ENCODE results near the gene TMX1.

TMX1 gene

DNA sequence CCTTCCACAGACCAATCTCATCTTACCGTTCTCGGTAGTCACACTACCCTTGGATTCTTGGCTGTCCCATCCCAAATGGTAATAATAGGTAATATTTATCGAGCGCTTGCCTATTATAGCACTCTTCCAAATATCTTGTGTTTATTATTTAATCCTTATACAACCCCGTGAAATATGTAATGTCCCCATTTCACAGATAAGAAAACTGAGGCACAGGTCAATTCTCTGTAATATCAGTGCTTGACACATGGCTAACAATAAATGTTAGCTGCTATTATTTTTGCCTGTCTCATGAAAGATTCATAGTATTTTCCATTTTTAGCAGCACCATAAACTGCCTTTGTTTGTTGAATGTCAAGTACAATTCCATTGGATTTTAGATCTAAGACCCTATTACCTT is 4.5 kb downstream of the TMX1 start:
- DNase-seq: no peak

DNA sequence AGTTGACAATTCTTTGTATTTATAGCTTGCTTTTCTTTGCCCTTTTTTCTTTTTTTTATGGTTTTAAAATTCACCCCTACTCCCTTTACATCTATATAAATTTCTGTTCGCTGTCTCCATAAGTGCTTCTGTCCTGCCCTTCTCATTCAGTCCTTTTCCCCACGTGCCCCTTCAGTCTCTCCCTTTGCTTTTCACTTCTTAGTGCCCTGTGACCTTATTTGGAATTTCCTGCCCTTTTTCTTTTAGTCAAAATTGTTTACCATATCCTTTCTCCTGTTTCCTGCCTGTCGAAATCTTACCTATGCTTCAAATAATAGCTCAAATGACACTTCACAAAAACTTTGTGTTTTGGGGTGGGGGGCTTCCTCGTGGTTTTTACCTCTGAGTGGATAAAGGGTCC is 6.0 kb downstream of the TMX1 start:
- DNase-seq: no peak

DNA sequence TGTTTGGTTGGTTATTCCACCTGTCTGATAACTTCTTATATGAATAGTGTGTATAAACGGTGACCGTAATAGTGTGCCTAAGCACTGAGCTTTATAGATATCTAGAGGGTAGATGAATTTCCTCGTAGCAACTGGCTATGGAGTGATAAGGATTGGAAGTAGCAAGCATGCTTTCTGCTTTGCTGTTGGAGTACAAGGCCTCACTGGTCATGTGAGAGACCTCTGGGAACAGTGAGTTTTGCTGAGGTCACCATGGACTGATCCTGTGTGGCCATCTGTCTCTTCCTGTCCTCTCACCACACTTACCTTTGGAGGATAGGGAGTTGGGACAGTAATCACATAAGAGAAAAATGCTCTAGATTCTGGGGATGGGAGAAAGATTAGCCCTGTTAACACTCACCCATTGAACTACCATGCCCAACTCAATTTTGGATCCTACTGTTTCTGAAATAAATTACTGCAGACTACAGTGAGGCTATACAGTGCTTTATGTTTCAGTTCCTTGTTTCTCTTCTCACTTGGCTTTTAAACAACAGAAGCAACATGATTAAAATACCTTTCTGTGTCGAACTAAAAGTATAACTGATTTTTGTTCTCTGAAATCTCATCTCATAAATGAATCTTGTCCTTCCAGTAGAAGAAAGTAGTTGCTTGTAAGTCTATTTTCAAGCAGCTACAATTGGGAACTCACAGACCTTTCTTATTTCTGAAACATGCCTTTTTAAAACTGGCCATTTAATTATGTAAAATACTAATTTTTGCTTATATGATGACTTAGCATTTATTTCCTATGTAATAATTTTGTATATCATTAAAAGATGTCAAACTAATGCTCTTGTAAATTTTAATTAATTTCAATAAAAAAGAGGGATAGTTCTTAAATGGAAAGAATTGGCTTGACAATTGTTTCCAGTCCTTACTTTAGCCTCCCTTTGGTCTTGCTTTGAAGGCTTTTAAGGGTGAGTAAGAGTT is 8.3 kb downstream of the TMX1 start:
- DNase-seq: no peak

DNA sequence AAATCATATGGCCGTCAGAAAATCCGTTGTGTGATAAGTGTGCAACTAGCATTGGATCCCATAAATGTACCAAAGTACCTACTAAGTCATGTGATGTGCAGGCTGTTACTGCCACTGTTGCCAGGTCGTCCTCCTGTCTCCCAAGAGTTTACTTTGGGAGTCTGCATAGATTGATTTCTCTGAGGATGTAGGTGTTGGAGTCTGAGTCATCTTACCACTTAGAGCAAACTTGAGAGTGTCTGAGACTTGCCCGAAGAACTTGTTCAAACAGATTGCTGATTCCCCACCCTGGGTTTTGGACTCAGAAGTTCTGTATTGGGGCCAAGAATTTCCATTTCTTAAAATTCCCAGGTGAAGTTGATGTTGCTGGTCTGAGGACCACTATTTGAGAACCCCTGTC is 11.4 kb downstream of the TMX1 start:
- no peak for DNase-seq

DNA sequence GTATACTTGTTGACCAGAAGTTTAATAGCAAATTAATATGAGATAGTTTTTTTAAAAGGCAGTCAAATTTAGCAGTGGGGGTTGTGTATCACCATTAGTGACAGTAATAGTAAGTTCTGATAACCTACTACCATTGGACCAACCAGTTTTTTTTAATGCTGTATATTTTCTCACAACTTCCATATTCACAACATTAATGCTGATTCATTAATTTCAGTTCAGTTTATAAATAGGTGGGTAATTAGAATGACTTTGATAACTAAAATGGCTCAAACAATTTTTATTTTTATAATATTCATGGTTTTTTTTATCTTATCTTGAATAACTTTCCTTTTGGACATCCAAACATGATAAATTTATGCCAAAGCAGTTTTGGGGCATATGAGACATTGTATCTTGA is 13.8 kb downstream of the TMX1 start:
- no peak for DNase-seq

DNA sequence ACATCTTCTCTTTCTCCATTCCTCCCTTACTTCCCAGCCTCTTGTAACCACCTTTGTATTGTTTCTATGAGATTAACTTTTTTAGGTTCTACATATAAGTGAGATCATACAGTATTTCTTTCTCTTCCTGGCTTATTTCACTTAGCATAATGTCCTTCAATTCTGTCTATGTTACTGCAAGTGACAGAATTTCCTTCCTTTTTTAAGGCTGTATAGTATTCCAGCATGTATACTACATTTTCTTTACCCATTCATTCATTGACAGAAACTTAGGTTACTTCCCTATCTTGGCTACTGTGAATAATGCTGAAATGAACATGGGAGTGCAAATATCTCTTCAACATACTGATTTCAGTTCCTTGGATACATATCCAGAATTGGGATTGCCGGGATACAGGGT is 18.2 kb downstream of the TMX1 start:
- DNase-seq: no peak

DNA sequence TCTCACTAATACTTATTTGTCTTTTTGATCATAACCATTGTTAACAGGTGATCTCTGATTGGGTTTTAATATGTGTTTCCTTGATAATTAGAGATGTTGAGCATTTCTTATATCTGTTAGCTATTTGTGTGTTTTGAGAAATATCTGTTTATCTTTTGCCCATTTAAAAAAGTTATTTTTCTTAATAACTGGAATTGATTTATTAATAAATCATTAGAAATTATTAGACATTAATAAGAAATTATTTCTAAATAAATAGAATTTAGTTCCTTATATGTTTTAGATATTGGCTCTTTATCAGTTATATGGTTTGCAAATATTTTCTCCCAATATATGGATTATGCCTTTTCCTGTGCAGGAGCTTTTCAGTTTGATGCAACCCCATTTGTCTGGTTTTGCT is 18.7 kb downstream of the TMX1 start:
- DNase-seq: no peak

DNA sequence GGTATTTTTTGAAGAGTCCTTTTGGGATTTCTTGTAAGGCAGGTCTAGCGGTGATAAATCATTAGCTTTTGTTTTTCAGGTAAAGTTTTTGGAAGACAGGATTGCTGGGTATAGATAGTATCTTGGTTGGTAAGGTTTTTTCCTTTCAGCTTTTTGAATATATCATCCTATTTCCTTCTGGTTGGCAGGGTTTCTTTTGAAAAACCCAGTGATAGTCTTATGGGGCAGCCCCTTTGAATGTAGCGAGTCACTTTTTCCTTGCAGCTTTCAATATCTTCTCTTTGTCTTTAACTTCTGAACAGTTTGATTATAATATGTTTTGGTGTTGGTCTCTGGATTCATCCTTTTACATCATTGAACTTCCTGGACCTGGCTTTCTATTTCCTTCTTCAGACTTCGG is 20.2 kb downstream of the TMX1 start:
- no peak for DNase-seq

DNA sequence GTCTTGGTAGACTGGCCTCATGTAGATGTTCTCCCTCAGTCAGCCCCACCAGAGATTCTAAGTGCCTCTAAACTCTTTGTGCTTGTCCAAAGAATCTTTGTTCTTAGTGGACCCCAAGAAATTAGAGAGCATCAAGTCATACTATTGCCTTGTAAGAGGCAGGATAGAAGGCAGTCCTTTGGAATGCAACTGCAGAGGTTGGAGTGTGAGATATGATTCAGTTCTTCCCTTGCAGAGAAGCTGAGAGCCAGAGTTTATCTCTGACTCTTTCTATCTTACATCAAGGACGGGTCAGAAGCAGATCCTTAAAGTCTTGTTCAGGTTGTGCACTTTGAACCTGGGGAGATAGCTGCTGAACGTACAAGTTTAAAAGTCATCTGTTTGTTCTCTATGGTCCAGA is 21.1 kb downstream of the TMX1 start:
- no peak for DNase-seq

DNA sequence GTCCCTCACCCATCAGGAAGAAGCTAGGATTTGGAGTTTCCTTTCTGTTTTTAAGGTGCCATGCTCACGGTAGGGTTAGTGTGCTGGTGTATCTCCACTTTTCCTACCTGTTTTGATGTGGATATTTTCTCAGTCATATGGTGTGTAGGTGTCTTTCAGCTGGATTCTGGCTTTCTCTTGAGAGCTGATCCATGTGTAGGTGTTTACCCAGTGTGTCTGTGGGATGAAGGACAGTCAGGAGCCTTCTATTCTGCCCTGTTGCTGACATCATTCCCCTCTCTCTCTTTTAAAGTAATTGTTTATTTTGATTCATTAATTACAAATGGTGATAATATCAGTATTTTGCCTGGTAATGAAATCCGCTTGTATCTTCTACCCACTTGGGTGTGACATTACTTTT is 22.8 kb downstream of the TMX1 start:
- DNase-seq: no peak

DNA sequence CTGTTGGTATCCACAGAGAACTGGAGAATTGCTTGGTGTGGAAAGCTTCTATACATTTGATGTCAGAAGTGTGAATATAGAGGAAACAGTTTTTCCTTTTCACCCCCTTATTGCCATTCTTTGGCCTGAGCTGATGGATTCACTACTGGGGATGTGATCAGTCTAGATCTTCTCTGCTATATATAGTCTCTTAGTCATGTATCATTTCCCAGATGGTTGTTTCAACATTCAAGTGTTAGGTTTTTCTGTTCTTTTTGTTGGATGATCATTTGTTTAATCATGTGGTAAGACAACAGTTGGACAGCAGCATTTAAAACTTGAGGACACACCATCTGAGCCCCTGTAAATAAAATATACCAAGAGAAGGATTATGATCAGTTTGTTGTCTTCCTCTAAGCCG is 29.6 kb downstream of the TMX1 start:
- no peak for DNase-seq

DNA sequence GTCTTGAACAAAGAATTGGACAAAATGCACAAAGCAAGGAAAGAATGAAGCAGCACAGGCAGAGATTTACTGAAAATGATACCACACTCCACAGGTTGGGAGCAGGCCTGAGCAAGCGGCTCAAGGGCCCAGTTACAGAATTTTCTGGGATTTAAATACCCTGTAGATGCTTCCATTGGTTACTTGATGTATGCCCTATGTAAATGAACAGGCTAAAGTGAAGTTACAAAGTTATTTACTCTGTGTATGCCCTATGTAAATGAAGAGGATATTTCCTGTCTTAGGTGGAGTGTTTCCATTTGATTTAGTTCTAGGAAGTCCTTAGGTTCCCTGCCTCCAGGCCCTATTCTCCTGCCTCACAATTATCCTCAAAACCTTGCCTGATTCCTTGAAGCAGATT is 36.6 kb downstream of the TMX1 start:
- no peak for DNase-seq

DNA sequence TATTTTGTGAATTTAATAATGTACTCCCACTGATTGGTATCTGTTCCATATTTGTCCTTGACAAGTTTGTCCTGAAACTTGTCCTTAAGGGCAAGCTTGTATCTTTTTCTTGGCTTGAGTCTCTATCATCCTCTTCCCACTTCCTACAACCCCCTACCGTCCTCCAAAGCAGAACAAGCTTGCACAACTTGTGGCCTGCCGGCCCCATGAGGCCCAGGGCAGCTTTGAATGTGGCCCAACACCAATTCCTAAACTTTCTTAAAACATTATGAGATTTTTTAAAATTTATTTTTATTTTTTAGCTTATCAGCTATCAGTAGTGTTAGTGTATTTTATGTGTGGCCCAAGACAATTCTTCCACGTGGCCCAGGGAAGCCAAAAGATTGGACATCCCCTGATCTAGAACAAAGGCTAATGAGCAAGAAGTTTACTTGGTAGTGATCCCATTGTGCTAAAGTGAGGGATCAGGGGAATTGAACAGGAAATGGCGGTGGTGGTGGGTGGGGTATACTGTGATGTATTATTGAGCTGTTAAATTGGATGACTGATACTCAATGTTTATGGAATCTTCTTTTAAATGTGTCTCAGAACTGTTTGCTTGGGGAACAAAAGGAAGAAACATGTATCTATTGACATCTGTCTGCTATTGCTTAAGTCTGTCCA is 37.8 kb downstream of the TMX1 start:
- DNase-seq: no peak

DNA sequence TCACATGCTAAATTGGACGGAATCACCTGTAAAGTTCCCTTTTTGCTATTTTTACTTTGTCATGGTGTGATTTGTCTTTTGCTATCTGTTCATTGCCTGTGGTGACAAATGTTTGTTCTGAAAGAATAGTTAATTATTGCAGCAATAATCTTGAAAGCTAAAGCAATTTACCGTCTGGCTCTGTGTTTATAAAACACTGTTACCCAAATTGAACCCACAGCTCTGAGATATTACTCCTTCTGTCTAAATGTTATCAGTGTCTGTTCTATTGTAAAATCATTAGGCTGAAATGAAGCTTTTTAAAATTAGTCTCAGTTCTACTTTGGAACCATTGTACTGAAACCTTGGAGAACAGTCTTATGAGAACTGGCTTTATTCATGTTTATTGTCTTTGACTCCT is 42.5 kb downstream of the TMX1 start:
- DNase-seq: no peak

DNA sequence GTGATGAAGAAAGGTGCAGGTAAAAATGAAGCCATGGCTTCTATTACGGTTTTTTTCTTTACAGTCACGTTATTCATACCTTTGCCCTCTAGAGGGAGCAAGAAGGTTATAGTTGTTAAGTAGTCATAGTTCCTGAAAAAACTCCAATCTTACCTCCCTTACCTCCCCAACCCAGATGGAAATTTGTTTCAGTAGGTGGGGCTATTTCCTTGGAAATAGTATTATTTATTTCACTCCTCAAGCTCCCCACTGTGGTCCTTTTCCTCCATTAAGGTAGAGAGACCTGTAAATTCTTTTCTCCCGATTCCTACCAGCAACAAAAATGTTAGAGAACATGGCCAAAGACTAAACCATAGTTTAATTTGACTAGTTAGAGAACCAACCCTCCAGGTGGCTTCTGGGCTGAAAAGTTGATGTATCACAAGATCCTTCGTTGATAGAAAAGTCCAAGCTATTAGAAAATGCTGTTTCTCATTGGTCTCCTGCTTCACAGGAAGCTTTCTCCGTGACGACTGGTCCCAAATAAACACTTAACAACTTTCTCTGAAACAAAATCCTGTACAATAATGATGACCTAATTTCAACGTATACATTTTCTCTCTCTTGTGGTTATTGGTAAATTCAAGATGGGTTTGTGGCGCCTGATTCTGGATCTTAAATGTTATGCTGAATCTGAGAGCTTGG is 43.5 kb downstream of the TMX1 start:
- DNase-seq: peak; percentile 88

DNA sequence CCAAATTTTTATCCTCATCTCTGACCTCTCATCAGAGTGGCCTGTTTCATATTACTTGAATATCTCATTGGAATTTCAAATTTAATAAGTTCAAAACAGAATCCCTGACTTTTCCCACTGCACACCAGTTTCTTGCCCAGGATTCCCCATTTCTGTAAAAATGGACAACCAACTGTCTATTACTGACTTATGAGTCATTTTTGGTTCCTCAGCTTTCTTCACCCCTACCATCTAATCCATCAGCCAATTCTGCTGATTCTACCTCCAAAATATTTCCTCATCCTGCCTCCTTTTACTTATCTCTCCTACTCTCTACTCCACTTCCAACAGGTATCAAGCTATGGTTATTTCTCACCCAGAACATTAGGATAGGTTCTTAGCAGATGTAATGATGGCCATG is 44.2 kb downstream of the TMX1 start:
- no peak for DNase-seq

DNA sequence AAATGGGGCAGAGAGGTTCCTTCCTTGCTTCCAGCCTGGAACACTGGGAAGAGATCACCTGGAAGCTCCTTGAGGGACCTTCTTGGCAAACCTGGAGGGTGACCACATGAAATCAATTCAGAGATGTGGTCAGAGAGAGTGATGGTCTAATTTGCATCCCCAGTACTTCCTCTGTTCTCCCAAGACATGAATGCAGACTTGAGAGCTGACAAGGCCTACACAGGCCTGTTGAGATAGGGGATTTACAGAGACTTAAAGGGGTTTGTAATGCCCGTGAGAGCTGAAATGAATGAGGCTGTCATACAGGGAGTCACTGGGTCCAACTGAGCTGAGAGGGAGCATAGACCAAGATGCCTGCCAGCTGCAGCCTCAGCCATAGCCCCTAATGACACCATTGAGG is 45.1 kb downstream of the TMX1 start:
- no peak for DNase-seq

DNA sequence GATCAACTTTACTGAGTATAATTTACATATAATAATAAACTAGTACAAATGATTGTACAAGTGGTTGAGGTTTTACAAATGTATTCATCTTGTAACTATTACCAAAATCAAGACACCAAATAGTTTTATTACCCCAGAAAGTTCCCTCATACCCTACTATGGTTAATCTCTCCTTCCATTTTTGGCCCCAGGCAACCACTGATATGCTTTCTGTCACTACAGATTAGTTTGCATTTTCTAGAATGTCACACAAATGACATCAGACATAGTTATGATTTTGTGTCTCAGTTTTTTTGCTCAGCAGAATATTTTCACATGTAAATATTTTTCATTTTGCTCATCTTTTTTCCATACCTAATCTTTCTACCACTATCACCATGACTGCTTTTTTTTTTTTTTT is 49.1 kb downstream of the TMX1 start:
- no peak for DNase-seq

DNA sequence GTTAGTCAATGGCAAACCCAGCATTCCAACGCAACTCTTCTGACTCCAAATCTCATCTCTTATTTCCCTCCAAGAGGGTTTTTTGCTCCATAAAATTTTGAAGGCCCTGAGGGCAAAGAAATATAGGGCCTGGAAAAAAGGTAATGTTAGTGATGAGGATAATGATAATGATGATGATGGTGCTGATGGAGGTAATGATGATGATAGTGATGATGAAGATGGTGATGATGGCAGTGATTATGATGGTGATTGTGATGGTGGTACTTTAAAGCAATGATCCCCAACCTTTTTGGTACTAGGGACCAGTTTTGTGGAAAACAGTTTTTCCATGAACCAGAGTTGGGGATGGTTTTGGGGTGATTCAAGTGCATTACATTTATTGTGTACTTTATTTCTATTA is 50.1 kb downstream of the TMX1 start:
- no peak for DNase-seq

DNA sequence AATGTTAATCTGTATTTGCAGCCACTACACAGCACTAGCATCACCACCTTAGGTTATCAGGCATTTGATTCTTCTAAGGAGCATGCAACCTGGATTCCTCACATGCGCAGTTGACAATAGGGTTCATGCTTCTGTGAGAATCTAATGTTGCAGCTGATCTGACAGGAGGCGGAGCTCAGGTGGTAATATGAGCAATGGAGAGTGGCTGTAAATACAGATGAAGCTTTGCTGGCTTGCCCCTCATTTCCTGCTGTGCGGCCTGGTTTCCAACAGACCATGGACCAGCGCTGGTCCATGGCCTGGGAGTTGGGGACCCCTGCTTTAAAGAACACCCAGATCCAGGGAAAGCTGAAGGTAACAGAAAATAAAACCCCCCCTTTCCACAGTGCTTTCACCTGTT is 51.0 kb downstream of the TMX1 start:
- no peak for DNase-seq

DNA sequence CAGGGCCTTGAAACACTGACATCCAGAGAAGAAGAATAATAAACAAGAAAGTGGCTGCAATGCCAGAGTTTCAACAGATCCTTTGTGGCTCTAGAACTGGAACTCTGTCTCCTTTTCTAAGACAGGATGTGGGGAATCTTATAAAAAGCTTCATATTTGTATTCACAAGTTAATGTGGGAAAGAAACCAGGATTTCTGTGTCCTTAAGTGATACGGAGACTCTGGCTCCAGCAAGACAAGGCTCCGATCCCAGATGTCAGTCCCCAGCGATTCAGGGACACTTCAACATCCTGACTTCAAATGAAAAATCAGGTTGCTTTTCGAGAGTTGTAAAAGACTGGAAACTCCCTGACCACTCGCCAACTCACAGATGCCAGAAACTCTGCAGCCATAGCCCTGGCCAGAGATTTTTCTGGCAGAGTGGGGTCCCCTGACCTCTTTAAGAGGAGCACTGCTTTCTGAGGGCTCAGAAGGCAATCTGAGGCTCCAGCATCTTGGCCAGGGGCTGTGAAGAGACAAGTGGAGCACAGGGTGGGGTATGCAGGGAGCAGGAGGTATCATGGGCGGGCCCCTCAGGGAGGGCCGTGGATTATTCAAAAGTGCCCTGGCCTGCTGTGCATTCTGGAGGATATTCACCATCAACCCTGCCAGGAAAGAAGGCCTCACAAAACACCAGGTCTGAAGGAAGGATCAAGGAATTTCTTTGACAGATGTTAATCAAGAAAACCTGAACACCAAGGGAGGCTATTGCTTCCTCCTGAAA is 53.3 kb downstream of the TMX1 start:
- no peak for DNase-seq

DNA sequence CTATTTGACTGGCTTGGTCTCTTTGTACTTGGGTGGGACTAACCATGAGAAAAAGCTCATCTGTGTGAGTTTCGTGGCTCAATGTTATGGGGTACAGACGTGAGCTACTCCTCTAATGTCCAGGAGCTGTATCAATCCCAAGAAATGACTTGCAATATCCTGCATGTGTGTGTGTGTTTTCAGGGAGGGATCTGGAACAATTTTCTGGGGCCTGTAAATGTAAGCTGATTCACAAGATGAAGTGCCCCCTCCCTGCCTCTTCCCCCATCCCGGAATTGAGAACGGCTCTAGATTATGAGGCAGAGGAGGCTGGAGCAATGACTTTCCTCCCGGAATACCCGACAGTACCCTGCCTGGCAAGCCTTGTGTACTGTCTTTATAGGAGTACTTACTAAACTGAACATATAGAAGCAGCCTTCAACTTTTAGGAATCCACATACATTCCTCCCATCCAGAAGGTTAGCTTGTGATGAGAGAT is 53.9 kb downstream of the TMX1 start:
- DNase-seq: no peak

DNA sequence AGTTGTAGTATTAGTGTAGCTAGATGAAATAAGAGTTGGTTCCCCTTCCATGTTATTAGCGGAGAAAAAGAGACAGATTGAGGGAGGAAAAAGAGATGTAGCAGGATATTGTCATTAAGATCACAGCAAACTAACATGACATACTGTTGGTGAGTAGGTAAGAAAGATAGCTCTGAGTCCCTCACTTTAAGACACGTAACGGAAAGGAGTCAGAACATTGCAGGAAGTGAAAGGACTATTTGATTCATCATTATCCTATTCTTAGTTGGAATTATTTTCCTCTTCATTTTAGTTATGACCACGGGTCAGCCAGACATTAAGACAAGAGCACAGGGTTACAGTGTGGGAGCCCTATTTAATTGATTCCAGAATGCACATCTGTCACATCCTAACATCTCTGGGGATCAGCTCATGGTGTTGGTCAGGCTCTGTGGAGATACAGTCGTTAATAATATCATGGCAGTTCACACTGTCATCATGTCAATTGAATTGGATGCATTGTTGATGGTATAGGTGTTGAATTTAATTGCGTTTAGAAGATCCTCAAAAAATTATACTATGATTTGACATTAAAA is 55.0 kb downstream of the TMX1 start:
- DNase-seq: no peak
